H1 (cell line): ENCODE measurements around the gene PRKN. TPM values are rescaled to one million over a fixed set of nuclear protein-coding genes. Genes with fewer than 3 reads are reported as not detected.

ENCODE experiments used
- CTCF ChIA-PET: fragments of 300-600 bp; sonication (Branson Sonifier 250); formaldehyde crosslinking; loops from one replicate; lab custom pipeline; 2021; ENCODE audit not compliant: partially characterized antibody; lab: Charles Lee
- POLR2A ChIA-PET: fragments of 300-600 bp; sonication (Branson Sonifier 250); formaldehyde crosslinking; loops from one replicate; lab custom pipeline; 2021; ENCODE audit warnings: inconsistent platforms; ENCODE audit not compliant: partially characterized antibody; lab: Charles Lee
- DNase-seq, 2 experiments: peaks; one replicate each; pipeline versions ENCODE4 v3.0.0 to v3.0.0-alpha.2; 2010 to 2022; ENCODE audit warnings: low spot score in 2 of 2, low read depth in 1 of 2, mixed read lengths in 1 of 2
- FAIRE-seq: peaks from 2 replicates; lab custom pipeline; 2011; peaks lifted over from hg19 to GRCh38; lab: Jason Lieb, UNC
- H2AFZ ChIP-seq: 2 replicates; pipeline ENCODE4 v1.8.1; 2012; ENCODE audit warnings: low read length, inconsistent platforms
- H2AK5ac ChIP-seq: 2 replicates; pipeline ENCODE4 v1.6.1; 2013; ENCODE audit warnings: low read depth, low read length
- H2BK120ac ChIP-seq: replicated peaks from 2 replicates; pipeline ENCODE3; 2013; ENCODE audit warnings: low read depth, low read length, inconsistent platforms
- H2BK12ac ChIP-seq: 2 replicates; pipeline ENCODE4 v1.6.1; 2013; ENCODE audit warnings: low read depth, low read length
- H2BK15ac ChIP-seq: 2 replicates; pipeline ENCODE4 v1.6.1; 2013; ENCODE audit warnings: low read length
- H2BK20ac ChIP-seq: 2 replicates; pipeline ENCODE4 v1.6.1; 2013; ENCODE audit warnings: low read length
- H2BK5ac ChIP-seq: 2 replicates; pipeline ENCODE4 v1.6.1; 2013; ENCODE audit warnings: low read depth, low read length
- H3K14ac ChIP-seq: 2 replicates; pipeline ENCODE4 v1.6.1; 2013; ENCODE audit warnings: inconsistent platforms; ENCODE audit not compliant: insufficient read length
- H3K18ac ChIP-seq: 2 replicates; pipeline ENCODE4 v1.6.1; 2013; ENCODE audit warnings: low read length; ENCODE audit errors: extremely low read depth
- H3K23ac ChIP-seq: 2 replicates; pipeline ENCODE4 v1.6.1; 2013; ENCODE audit warnings: inconsistent platforms; ENCODE audit not compliant: insufficient read length
- H3K23me2 ChIP-seq: 2 replicates; pipeline ENCODE4 v1.6.1; 2013; ENCODE audit warnings: low read depth, low read length
- H3K27ac ChIP-seq: 2 replicates; pipeline ENCODE4 v1.6.1; 2011; ENCODE audit warnings: low read depth, low read length, inconsistent platforms
- H3K27me3 ChIP-seq, 4 experiments: replicated peaks in 1 of 4; 1 replicate in 1 of 4; 2 replicates in 3 of 4; pipeline versions ENCODE4 v1.6.1 to v1.8.1; 2011 to 2013; ENCODE audit warnings: low read length in 3 of 4, mild to moderate bottlenecking in 3 of 4, inconsistent platforms in 2 of 4, mixed read lengths in 2 of 4, moderate library complexity in 1 of 4; ENCODE audit not compliant: control insufficient read depth in 3 of 4, insufficient read depth in 3 of 4; ENCODE audit errors: extremely low read depth in 1 of 4
- H3K36me3 ChIP-seq, 4 experiments: 2 replicates each; pipeline versions ENCODE4 v1.6.1 to v1.8.1; 2011 to 2013; ENCODE audit warnings: mild to moderate bottlenecking in 4 of 4, low read length in 3 of 4, moderate library complexity in 2 of 4, control low read depth in 1 of 4, inconsistent platforms in 1 of 4; ENCODE audit not compliant: insufficient read depth in 4 of 4, control insufficient read depth in 2 of 4
- H3K4ac ChIP-seq: replicated peaks from 2 replicates; pipeline ENCODE3; 2013; ENCODE audit warnings: low read length, low read depth, mixed read lengths, inconsistent platforms; ENCODE audit not compliant: insufficient read length
- H3K4me1 ChIP-seq, 4 experiments: replicated peaks in 1 of 4; 1 replicate in 1 of 4; 2 replicates in 3 of 4; pipeline versions ENCODE4 v1.6.1 to v1.8.1; 2011 to 2013; ENCODE audit warnings: low read length in 3 of 4, inconsistent platforms in 2 of 4, mixed read lengths in 1 of 4; ENCODE audit not compliant: insufficient read depth in 4 of 4, control insufficient read depth in 3 of 4
- H3K4me2 ChIP-seq, 2 experiments: 2 replicates each; pipeline versions ENCODE4 v1.6.1 to v1.8.1; 2011 to 2013; ENCODE audit warnings: low read depth in 2 of 2, low read length in 2 of 2, control low read depth in 1 of 2, inconsistent platforms in 1 of 2, mild to moderate bottlenecking in 1 of 2; ENCODE audit not compliant: insufficient read depth in 1 of 2
- H3K4me3 ChIP-seq, 4 experiments: fragments of 200-600, 300-600 bp in 1 of 4; sonication (generic), shearing (Covaris generic), sonication (Bioruptor Twin) in 1 of 4; 2 replicates each; pipeline versions ENCODE4 v1.5.1 to v1.8.1; 2011 to 2016; ENCODE audit warnings: low read length in 4 of 4, low read depth in 3 of 4, control low read depth in 2 of 4, inconsistent platforms in 2 of 4, mild to moderate bottlenecking in 2 of 4, mixed read lengths in 1 of 4, moderate library complexity in 1 of 4; ENCODE audit not compliant: insufficient read depth in 2 of 4; ENCODE audit errors: extremely low read depth in 1 of 4
- H3K56ac ChIP-seq: replicated peaks from 2 replicates; pipeline ENCODE3; 2013; ENCODE audit warnings: low read depth, mild to moderate bottlenecking, mixed read lengths, low read length, inconsistent platforms; ENCODE audit not compliant: insufficient read length
- H3K79me1 ChIP-seq: 2 replicates; pipeline ENCODE4 v1.6.1; 2013; ENCODE audit warnings: low read depth, low read length, control low read depth
- H3K79me2 ChIP-seq, 2 experiments: 2 replicates each; pipeline versions ENCODE4 v1.6.1 to v1.8.1; 2012 to 2013; ENCODE audit warnings: low read length in 2 of 2, mild to moderate bottlenecking in 2 of 2, inconsistent platforms in 1 of 2; ENCODE audit not compliant: insufficient read depth in 2 of 2, control insufficient read depth in 1 of 2
- H3K9ac ChIP-seq, 4 experiments: replicated peaks in 1 of 4; 1 replicate in 1 of 4; 2 replicates in 3 of 4; pipeline versions ENCODE4 v1.6.1 to v1.8.1; 2011 to 2013; ENCODE audit warnings: low read depth in 3 of 4, low read length in 3 of 4, control low read depth in 2 of 4, mild to moderate bottlenecking in 2 of 4, moderate library complexity in 2 of 4, inconsistent platforms in 1 of 4; ENCODE audit errors: extremely low read depth in 1 of 4
- H3K9me3 ChIP-seq, 2 experiments: 2 replicates each; pipeline versions ENCODE4 v1.6.1 to v1.8.1; 2012 to 2013; ENCODE audit warnings: mild to moderate bottlenecking in 2 of 2, moderate library complexity in 2 of 2, control low read depth in 1 of 2, inconsistent platforms in 1 of 2, low read depth in 1 of 2, low read length in 1 of 2, mixed read lengths in 1 of 2; ENCODE audit not compliant: insufficient read depth in 2 of 2
- H4K20me1 ChIP-seq, 2 experiments: replicated peaks in 1 of 2; 2 replicates each; pipeline versions ENCODE3 to v1.8.1; 2011 to 2013; ENCODE audit warnings: inconsistent platforms in 2 of 2, low read length in 2 of 2, mild to moderate bottlenecking in 1 of 2; ENCODE audit not compliant: insufficient read depth in 2 of 2, control insufficient read depth in 1 of 2
- H4K5ac ChIP-seq: 2 replicates; pipeline ENCODE4 v1.6.1; 2013; ENCODE audit warnings: low read length, low read depth, mixed read lengths, inconsistent platforms; ENCODE audit not compliant: insufficient read length
- H4K8ac ChIP-seq: 2 replicates; pipeline ENCODE4 v1.8.0; 2013; ENCODE audit warnings: mild to moderate bottlenecking, moderate library complexity, low read length, inconsistent platforms; ENCODE audit not compliant: insufficient read depth; ENCODE audit errors: extremely low read depth
- H4K91ac ChIP-seq: replicated peaks from 2 replicates; pipeline ENCODE3; 2013; ENCODE audit warnings: low read length, mixed read lengths, inconsistent platforms; ENCODE audit not compliant: insufficient read length
- BCL11A ChIP-seq, 2 experiments: IDR thresholded peaks; one replicate each; pipeline ENCODE4 v1.6.1; 2011; ENCODE audit warnings: low read depth in 2 of 2, low read length in 2 of 2, mild to moderate bottlenecking in 2 of 2
- CBX8 ChIP-seq: fragments of 300-800, 300-1000 bp; sonication (generic); IDR thresholded peaks from 2 replicates; pipeline ENCODE4 v1.7.1; 2016; ENCODE audit warnings: low read depth, low read length, borderline replicate concordance
- EP300 ChIP-seq, 2 experiments: IDR thresholded peaks; 1 replicate in 1 of 2; 2 replicates in 1 of 2; pipeline ENCODE4 v1.6.1; 2011 to 2012; ENCODE audit warnings: low read depth in 2 of 2, low read length in 2 of 2, mild to moderate bottlenecking in 2 of 2, borderline replicate concordance in 1 of 2, inconsistent platforms in 1 of 2, moderate library complexity in 1 of 2
- EZH2 ChIP-seq: fragments of 200-600 bp; sonication (generic); IDR thresholded peaks from 2 replicates; pipeline ENCODE4 v1.7.1; 2012; ENCODE audit warnings: low read depth, mild to moderate bottlenecking, moderate library complexity, low read length, inconsistent platforms; ENCODE audit not compliant: severe bottlenecking
- FOSL1 ChIP-seq: IDR thresholded peaks from 2 replicates; pipeline ENCODE4 v1.6.1; 2011; ENCODE audit warnings: mild to moderate bottlenecking, low read depth, low read length, moderate library complexity; ENCODE audit not compliant: insufficient read depth
- GTF2F1 ChIP-seq: IDR thresholded peaks from 2 replicates; pipeline ENCODE4 v1.6.1; 2012; ENCODE audit warnings: low read depth, low read length, improper control_type of control experiment, borderline replicate concordance
- KDM4A ChIP-seq: IDR thresholded peaks from one replicate; pipeline ENCODE4 v1.7.1; 2012; ENCODE audit warnings: low read depth, mild to moderate bottlenecking, moderate library complexity, low read length, inconsistent platforms; ENCODE audit not compliant: severe bottlenecking
- NRF1 ChIP-seq: IDR thresholded peaks from 2 replicates; pipeline ENCODE4 v1.6.1; 2011; ENCODE audit warnings: mild to moderate bottlenecking, low read depth, low read length, improper control_type of control experiment
- SP2 ChIP-seq: IDR thresholded peaks from 2 replicates; pipeline ENCODE4 v1.6.1; 2012; ENCODE audit warnings: mild to moderate bottlenecking, low read length, inconsistent platforms
- TCF12 ChIP-seq: IDR thresholded peaks from 2 replicates; pipeline ENCODE4 v1.6.1; 2011; ENCODE audit warnings: low read depth, mild to moderate bottlenecking, low read length
- YY1 ChIP-seq: IDR thresholded peaks from 2 replicates; pipeline ENCODE4 v1.6.1; 2011; ENCODE audit warnings: low read depth, mild to moderate bottlenecking, low read length
- WGBS, 2 experiments: shearing (Covaris generic) in 1 of 2; methylation state at CpG; one replicate each; pipeline versions ENCODE4 v1.1.6 to v1.1.7; 2013 to 2015; ENCODE audit warnings: low lambda C conversion rate in 2 of 2, mixed read lengths in 2 of 2, inconsistent platforms in 1 of 2, low coverage in 1 of 2, missing lambda C conversion rate in 1 of 2; ENCODE audit not compliant: insufficient replicate concordance in 2 of 2, insufficient coverage in 1 of 2, insufficient read length in 1 of 2; ENCODE audit errors: extremely low coverage in 1 of 2, missing lambda C conversion rate in 1 of 2; 5-methylcytosine and 5-hydroxymethylcytosine counted together
- polyA plus RNA-seq, 7 experiments: library from polyadenylated mRNA; depleted of rRNA in 3 of 7; stranded (reverse) in 5 of 7; unstranded in 2 of 7; fragments of >200 nt in 5 of 7; fragments of 200-250 nt in 2 of 7; gene quantifications; 1 replicate in 5 of 7; 2 replicates in 1 of 7; 4 replicates in 1 of 7; pipeline versions ENCODE4 v1.2.1 to v1.2.3, GENCODE V29; 2011 to 2013; ENCODE audit warnings: missing spikeins in 2 of 7, mixed read lengths in 2 of 7
- total RNA-seq: library from RNA; stranded (reverse); fragmentation: NEBNext Ultra II Directional; extraction: Animal tissue kit (Norgen Biotek cat#: 25700); gene quantifications from 2 replicates; pipeline ENCODE4 v1.2.1, GENCODE V29; 2021
- TF ChIP-seq, protein P1 (sequence below): IDR thresholded peaks from 2 replicates; pipeline ENCODE4 v1.6.1; 2012; ENCODE audit warnings: inconsistent platforms
- TF ChIP-seq, protein P2 (sequence below): IDR thresholded peaks from 2 replicates; pipeline ENCODE4 v1.6.1; 2012; ENCODE audit warnings: inconsistent platforms

PRKN gene
- total and polyA plus RNA-seq, 2 of the 8 experiments (the other 6 are each of a cell fraction or from before 2014, with no cell fraction given): 0.13 to 0.29 TPM

DNA sequence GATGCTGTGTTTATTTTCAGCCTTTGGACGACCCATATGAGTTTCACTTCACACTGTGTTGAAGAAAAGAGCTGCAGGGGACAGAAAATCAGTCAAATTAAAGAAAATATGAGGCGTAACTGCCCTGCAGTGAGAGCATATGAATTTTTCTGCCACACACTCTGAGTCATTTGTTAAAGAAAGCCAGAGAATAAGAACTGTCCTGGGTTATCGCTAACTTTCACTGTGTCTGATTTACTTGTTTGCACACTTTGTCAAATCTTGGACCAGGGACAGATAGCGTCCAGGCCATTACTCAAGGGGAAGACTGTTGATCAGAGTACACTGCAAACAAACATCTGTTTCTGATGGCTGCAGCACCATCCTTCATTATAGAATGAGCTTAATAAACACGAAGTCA is 1326.9 kb downstream of the PRKN start:
- Histone ChIP-seq H2BK15ac (no peak overlapping the region), H3K4me3 (no peak overlapping the region), H3K9me3 (0 out of 4 replicates have a peak, but pooled peaks cover 0 to 3% of the 10 kb centered on the region in 2 experiments), H4K20me1 (no peaks in the 10 kb centered on the region), H3K4ac (no peak overlapping the region), H3K9ac (no peak overlapping the region), H3K14ac (no peak overlapping the region), H2AK5ac (no peak overlapping the region), H3K23me2 (no peaks in the 10 kb centered on the region), H3K4me1 (no peaks in the 10 kb centered on the region), H3K23ac (no peak overlapping the region), H2BK120ac (no peak overlapping the region), H4K8ac (no peak overlapping the region), H3K27ac (no peak overlapping the region), H4K91ac (no peak overlapping the region), H3K18ac (no peak overlapping the region), H2BK20ac (no peak overlapping the region), H4K5ac (no peak overlapping the region), H3K36me3 (no peaks in the 10 kb centered on the region), H3K56ac (no peak overlapping the region), H2BK12ac (no peak overlapping the region), H3K79me2 (no peaks in the 10 kb centered on the region), H3K79me1 (no peaks in the 10 kb centered on the region), H2AFZ (no peak overlapping the region), H3K4me2 (no peak overlapping the region), H2BK5ac (no peak overlapping the region), H3K27me3 (no peaks in the 10 kb centered on the region; a peak in 1 of 7 replicates)
- ChIA-PET POLR2A (no interaction called here), CTCF (interaction anchor here (3.8 to 10.0 kb wide), 2 partner anchors 15 to 97 kb away, joined by 11 to 86 read pairs; no protein-coding TSS in a partner anchor)
- 88% methylated on average over 5 of the region's 5 CpGs; no CpG with 5 or more reads in 1 of the 2 experiments for WGBS, 2 experiments
- FAIRE-seq: no peak
- DNase-seq: no peak
- TF ChIP-seq CBX8 (no peak), NRF1 (no peak), KDM4A (no peak), BCL11A (IDR thresholded peaks at IDR 0.05; ENCODE audit: low read depth in 2 of 2, low read length in 2 of 2) (no peak), YY1 (no peak), TCF12 (no peak), GTF2F1 (no peak), EP300 (IDR thresholded peaks at IDR 0.05; ENCODE audit: borderline replicate concordance in 1 of 2, low read depth in 2 of 2, low read length in 2 of 2) (no peak), SP2 (no peak), FOSL1 (no peak), EZH2 (no peak)
- TF ChIP-seq, protein P1, sequence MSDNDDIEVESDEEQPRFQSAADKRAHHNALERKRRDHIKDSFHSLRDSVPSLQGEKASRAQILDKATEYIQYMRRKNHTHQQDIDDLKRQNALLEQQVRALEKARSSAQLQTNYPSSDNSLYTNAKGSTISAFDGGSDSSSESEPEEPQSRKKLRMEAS: no peak
- TF ChIP-seq, protein P2, sequence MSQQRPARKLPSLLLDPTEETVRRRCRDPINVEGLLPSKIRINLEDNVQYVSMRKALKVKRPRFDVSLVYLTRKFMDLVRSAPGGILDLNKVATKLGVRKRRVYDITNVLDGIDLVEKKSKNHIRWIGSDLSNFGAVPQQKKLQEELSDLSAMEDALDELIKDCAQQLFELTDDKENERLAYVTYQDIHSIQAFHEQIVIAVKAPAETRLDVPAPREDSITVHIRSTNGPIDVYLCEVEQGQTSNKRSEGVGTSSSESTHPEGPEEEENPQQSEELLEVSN: no peak
